ENCODE results near the gene CHL1.

- no peak for TF ChIP-seq ZBTB7A (IDR thresholded peaks at IDR 0.05; ENCODE audit: low read depth)
- no peak for TF ChIP-seq CREB1 (IDR thresholded peaks at IDR 0.05; ENCODE audit: low read depth)
- TF ChIP-seq RAD21 (IDR thresholded peaks at IDR 0.05; ENCODE audit: low read depth), result no peak
- no peak for TF ChIP-seq MAX (IDR thresholded peaks at IDR 0.05)
- TF ChIP-seq YY1 (IDR thresholded peaks at IDR 0.05; ENCODE audit: low read depth), result no peak
- TF ChIP-seq EP300 (IDR thresholded peaks at IDR 0.05; ENCODE audit: borderline replicate concordance), result no peak
- TF ChIP-seq TAF1 (IDR thresholded peaks at IDR 0.05; ENCODE audit: low read depth), result no peak
Measured at GRCh38 chr3:307182-307581, 110.6 kb downstream of the CHL1 start.

Data from Ishikawa (cell line).